OCI-LY7 (cell line): Measurements from ENCODE around the gene IMMT. TPM values are rescaled to one million over a fixed set of nuclear protein-coding genes. Genes with fewer than 3 reads are reported as not detected.

Experiments used
- BruUV-seq: library from RNA; stranded (reverse); fragments of 400-500 nt; replicated peaks from 2 replicates; lab custom pipeline; 2021; lab: Mats Ljungman, UMichigan
- CTCF ChIA-PET: fragments of 300-600 bp; sonication (Branson Sonifier 250); formaldehyde crosslinking; loops from one replicate; lab custom pipeline; 2022; ENCODE audit warnings: antibody characterized with exemption; ENCODE audit not compliant: unreplicated experiment; lab: Charles Lee
- POLR2A ChIA-PET: fragments of 300-600 bp; sonication (Branson Sonifier 250); formaldehyde crosslinking; loops from one replicate; lab custom pipeline; 2022; ENCODE audit warnings: antibody characterized with exemption; lab: Charles Lee
- DNase-seq: peaks from one replicate; pipeline ENCODE4 v3.0.0-alpha.2; 2015; ENCODE audit warnings: low spot score
- H2AFZ ChIP-seq: fragments of 200-600 bp; sonication (generic), shearing (Covaris generic); 2 replicates; pipeline ENCODE4 v1.6.1; 2014; ENCODE audit warnings: mild to moderate bottlenecking, antibody characterized with exemption, low read length, moderate library complexity
- H3K27ac ChIP-seq: fragments of 200-600 bp; sonication (generic); 2 replicates; pipeline ENCODE4 v1.5.1; 2014; ENCODE audit warnings: mixed run types, low read depth, mild to moderate bottlenecking, moderate library complexity, low read length, inconsistent platforms; ENCODE audit not compliant: poor library complexity, severe bottlenecking
- H3K36me3 ChIP-seq: fragments of 200-600 bp; sonication (generic); 2 replicates; pipeline ENCODE4 v1.6.1; 2014; ENCODE audit warnings: mild to moderate bottlenecking, antibody characterized with exemption, low read length, moderate library complexity, mixed read lengths; ENCODE audit not compliant: insufficient read depth
- H3K4me1 ChIP-seq: fragments of 200-600 bp; sonication (generic); 2 replicates; pipeline ENCODE4 v1.5.1; 2014; ENCODE audit warnings: mild to moderate bottlenecking, low read length; ENCODE audit not compliant: insufficient read depth, poor library complexity, severe bottlenecking
- H3K4me2 ChIP-seq: fragments of 200-600 bp; sonication (generic); 2 replicates; pipeline ENCODE4 v1.6.1; 2014; ENCODE audit warnings: mild to moderate bottlenecking, low read length
- H3K4me3 ChIP-seq: fragments of 200-600 bp; sonication (generic); 2 replicates; pipeline ENCODE4 v1.5.1; 2014; ENCODE audit warnings: mild to moderate bottlenecking, low read depth, low read length; ENCODE audit not compliant: poor library complexity, severe bottlenecking
- H3K79me2 ChIP-seq: fragments of 200-600 bp; sonication (generic); 2 replicates; pipeline ENCODE4 v1.6.1; 2016; ENCODE audit warnings: low read depth, mild to moderate bottlenecking, low read length, moderate library complexity, mixed read lengths; ENCODE audit not compliant: insufficient read depth
- H3K9me2 ChIP-seq: fragments of 200-600 bp; sonication (generic); 2 replicates; pipeline ENCODE4 v1.6.1; 2016; ENCODE audit warnings: mild to moderate bottlenecking, low read length, mixed read lengths; ENCODE audit not compliant: insufficient read depth
- H3K9me3 ChIP-seq: fragments of 200-600 bp; sonication (generic); 2 replicates; pipeline ENCODE4 v1.6.1; 2014; ENCODE audit warnings: mild to moderate bottlenecking, mixed run types, low read length, mixed read lengths
- H4K20me1 ChIP-seq: fragments of 200-600 bp; sonication (generic); 2 replicates; pipeline ENCODE4 v1.6.1; 2014; ENCODE audit warnings: mild to moderate bottlenecking, antibody characterized with exemption, low read length, moderate library complexity, mixed read lengths; ENCODE audit not compliant: insufficient read depth
- EZH2phosphoT487 ChIP-seq: fragments of 200-600 bp; sonication (generic); IDR thresholded peaks from 2 replicates; pipeline ENCODE4 v1.6.1; 2018; ENCODE audit warnings: low read depth, borderline replicate concordance, mild to moderate bottlenecking, mixed run types, antibody characterized with exemption, low read length, moderate library complexity, mixed read lengths
- intact Hi-C: fragments of 100-400 bp; cut with micrococcal nuclease; formaldehyde crosslinking; loops from one replicate; pipeline ENCODE4 v1.10.0; 2022; ENCODE audit not compliant: unreplicated experiment
- total RNA-seq, 2 experiments: library from RNA; depleted of rRNA in 1 of 2; stranded (reverse); fragments of >200 nt in 1 of 2; shearing (Covaris generic) in 1 of 2; gene quantifications; 2 replicates each; pipeline ENCODE4 v1.2.3, GENCODE V29; 2014 to 2022
- TF ChIP-seq, protein P1 (sequence below): fragments of 200-600 bp; sonication (generic); conservative IDR thresholded peaks from 2 replicates; pipeline ENCODE4 v1.5.1; 2014; ENCODE audit warnings: mild to moderate bottlenecking, antibody characterized with exemption, low read length, moderate library complexity, mixed read lengths

IMMT gene
- total RNA-seq, 2 experiments from 2014 or later, result 77.3 to 128 TPM

- no peaks in the 10 kb centered on the region for H3K9me2 ChIP-seq
- H3K36me3 ChIP-seq, result no peaks in the 10 kb centered on the region
- no peak overlapping the region for H2AFZ ChIP-seq
- no TSS peak for BruUV-seq
- TF ChIP-seq, protein P1, sequence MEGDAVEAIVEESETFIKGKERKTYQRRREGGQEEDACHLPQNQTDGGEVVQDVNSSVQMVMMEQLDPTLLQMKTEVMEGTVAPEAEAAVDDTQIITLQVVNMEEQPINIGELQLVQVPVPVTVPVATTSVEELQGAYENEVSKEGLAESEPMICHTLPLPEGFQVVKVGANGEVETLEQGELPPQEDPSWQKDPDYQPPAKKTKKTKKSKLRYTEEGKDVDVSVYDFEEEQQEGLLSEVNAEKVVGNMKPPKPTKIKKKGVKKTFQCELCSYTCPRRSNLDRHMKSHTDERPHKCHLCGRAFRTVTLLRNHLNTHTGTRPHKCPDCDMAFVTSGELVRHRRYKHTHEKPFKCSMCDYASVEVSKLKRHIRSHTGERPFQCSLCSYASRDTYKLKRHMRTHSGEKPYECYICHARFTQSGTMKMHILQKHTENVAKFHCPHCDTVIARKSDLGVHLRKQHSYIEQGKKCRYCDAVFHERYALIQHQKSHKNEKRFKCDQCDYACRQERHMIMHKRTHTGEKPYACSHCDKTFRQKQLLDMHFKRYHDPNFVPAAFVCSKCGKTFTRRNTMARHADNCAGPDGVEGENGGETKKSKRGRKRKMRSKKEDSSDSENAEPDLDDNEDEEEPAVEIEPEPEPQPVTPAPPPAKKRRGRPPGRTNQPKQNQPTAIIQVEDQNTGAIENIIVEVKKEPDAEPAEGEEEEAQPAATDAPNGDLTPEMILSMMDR, result no peak
- no peak for TF ChIP-seq EZH2phosphoT487
- no peaks in the 10 kb centered on the region for H4K20me1 ChIP-seq
- no peak for DNase-seq
- intact Hi-C loops, result loop anchor here (5.0 to 10.0 kb wide), 2 partner anchors 74 to 221 kb away; partner anchors contain the start of gene KDM3A
- no peaks in the 10 kb centered on the region for H3K79me2 ChIP-seq
- H3K4me1 ChIP-seq, result peaks cover 41% of the 10 kb centered on the region
- H3K4me2 ChIP-seq, result no peak overlapping the region
- no peak overlapping the region for H3K4me3 ChIP-seq
- ChIA-PET CTCF (no interaction called here), POLR2A (no interaction called here)
- H3K27ac ChIP-seq, result no peak overlapping the region
- H3K9me3 ChIP-seq, result no peaks in the 10 kb centered on the region
These were observed 28.1 kb upstream of the IMMT start for GRCh38 chr2:86223140-86223926.

GRCh38 chr2:86221066-86221684, 25.9 kb upstream of the IMMT start:
- no peak overlapping the region for H3K4me3 ChIP-seq
- H3K27ac ChIP-seq, result no peak overlapping the region
- no TSS peak for BruUV-seq
- no peaks in the 10 kb centered on the region for H4K20me1 ChIP-seq
- peaks cover 24% of the 10 kb centered on the region for H3K4me1 ChIP-seq
- H3K9me3 ChIP-seq, result no peaks in the 10 kb centered on the region
- H2AFZ ChIP-seq, result 0 out of 2 replicates have a peak overlapping the region, but pooled peaks have one; percentile 45
- H3K4me2 ChIP-seq, result no peak overlapping the region
- intact Hi-C loops, result loop anchor here (2.0 to 10.0 kb wide), 3 partner anchors 76 to 224 kb away; partner anchors contain the start of gene KDM3A
- no peaks in the 10 kb centered on the region for H3K79me2 ChIP-seq
- no peaks in the 10 kb centered on the region for H3K36me3 ChIP-seq
- DNase-seq, result peak; percentile 72
- TF ChIP-seq, protein P1, result peak; percentile 89
- no peak for TF ChIP-seq EZH2phosphoT487
- no peaks in the 10 kb centered on the region for H3K9me2 ChIP-seq
- ChIA-PET POLR2A (interaction anchor here (0.7 to 2.4 kb wide), 4 partner anchors 14 to 221 kb away, joined by 3 to 6 read pairs (median 3); no protein-coding TSS in a partner anchor), CTCF (interaction anchor here (0.6 to 1.4 kb wide), 2 partner anchors 20 to 221 kb away, joined by 3 to 4 read pairs; no protein-coding TSS in a partner anchor)
